ENCODE data around the gene NAA20.

NAA20 gene

DNA sequence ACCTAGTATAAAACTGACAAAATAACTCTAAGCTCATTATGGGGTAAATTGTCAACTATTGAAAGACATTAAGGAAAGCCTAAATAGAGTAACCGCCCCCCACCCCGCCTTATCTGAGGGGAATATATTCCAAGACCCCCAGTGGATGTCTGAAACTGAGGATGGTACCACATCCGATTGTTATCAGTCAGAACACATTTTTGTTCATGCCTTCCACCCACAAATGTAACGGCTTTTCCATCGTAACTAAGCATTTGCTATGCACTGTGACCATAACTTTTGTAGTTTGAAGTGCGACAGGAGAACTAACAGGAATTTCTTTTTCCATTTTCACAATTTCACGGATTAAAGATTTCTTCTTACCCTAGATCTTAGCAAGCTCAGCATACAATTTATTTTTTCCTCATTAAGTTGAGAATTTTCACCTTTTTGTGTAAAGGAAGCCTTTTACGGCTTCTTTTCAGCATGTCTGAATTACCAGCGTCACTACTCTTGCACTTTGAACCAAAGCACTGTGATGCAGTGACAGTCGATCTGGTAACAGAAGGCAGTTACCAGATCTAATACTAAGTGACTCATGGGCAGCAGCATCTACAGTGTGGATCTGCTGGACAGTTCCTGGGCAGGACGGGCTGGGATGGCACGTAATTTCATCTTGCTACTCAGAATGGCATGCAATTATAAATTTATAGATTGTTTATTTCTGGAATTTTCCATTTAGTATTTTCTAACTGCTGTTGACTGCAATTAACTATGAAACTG lies 47.0 kb downstream of the NAA20 start:
- Mint-ChIP-seq H3K4me1 (ENCODE audit: low read depth) (no peaks in the 10 kb centered on the region), H3K27ac (no peak overlapping the region), H3K36me3 (ENCODE audit: low read depth) (no peaks in the 10 kb centered on the region), H3K9me3 (no peaks in the 10 kb centered on the region), H3K4me3 (no peak overlapping the region), H3K27me3 (peaks cover 32% of the 10 kb centered on the region)
- no peak for DNase-seq

DNA sequence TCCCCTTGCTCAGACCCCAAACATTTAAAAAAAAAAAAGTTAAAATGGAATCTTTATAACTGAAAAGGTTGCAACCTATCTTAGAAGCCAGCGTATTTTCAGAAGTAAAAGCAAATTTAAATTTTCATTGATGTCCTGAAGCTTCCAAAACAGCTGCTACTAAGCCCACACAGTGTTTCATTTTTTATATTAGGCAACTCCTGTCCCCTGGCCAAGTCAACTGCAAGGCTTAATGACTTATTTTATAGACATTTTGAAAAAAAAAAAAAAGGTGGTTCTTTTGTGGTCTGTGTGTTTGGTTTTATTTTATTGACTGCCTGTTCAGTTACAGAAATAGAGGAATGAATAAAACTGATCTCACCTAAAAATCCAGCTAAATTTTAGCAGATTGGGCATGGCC lies 48.2 kb downstream of the NAA20 start:
- Mint-ChIP-seq H3K27me3 (peaks cover 32% of the 10 kb centered on the region), H3K9me3 (no peaks in the 10 kb centered on the region), H3K4me1 (ENCODE audit: low read depth) (no peaks in the 10 kb centered on the region), H3K36me3 (ENCODE audit: low read depth) (no peaks in the 10 kb centered on the region), H3K27ac (no peak overlapping the region), H3K4me3 (no peak overlapping the region)
- no peak for DNase-seq

DNA sequence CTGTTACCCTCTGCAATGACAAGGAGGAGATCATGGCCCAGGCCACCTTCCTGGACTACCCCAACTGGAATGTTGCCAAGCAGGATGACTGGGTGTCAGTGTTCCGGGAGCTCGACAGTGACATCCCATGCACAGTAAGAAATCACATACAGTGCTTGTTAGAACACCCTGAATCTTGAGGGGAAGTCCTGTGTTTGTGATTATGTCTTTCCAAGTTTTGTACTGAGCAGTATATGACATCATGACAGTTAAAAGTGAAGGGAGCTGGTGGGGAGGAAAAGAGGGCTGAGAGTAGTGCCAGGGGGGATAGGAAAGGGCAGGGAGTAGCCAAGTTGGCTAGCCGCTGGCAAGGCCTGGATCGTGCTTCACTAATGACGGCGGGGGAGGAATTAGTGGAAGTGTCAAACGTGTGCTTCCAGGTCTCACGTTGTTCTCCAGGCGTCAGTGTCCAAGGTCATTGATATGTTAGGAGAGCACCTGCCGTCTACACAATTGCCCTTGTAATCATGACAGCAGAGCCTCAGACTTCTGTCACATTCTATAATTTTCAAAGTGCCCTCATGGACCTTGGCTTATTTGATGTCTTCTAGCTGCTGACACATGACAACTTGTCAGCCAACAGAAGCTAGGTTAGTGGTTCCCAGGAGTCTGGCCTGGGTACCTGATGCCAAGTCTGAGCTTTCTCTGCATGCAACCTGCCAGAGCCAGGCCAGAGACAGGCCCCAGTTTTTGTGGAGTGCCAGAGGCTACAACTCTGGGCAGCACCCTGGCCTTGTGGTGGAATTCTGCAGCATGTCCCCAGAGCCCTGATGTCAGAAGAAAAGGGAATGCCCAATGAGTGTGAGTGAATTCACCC lies 53.9 kb downstream of the NAA20 start:
- Mint-ChIP-seq H3K27ac (no peak overlapping the region), H3K4me1 (ENCODE audit: low read depth) (no peaks in the 10 kb centered on the region), H3K27me3 (peaks cover 11% of the 10 kb centered on the region), H3K4me3 (no peak overlapping the region), H3K36me3 (ENCODE audit: low read depth) (no peaks in the 10 kb centered on the region), H3K9me3 (no peaks in the 10 kb centered on the region)
- no peak for DNase-seq

DNA sequence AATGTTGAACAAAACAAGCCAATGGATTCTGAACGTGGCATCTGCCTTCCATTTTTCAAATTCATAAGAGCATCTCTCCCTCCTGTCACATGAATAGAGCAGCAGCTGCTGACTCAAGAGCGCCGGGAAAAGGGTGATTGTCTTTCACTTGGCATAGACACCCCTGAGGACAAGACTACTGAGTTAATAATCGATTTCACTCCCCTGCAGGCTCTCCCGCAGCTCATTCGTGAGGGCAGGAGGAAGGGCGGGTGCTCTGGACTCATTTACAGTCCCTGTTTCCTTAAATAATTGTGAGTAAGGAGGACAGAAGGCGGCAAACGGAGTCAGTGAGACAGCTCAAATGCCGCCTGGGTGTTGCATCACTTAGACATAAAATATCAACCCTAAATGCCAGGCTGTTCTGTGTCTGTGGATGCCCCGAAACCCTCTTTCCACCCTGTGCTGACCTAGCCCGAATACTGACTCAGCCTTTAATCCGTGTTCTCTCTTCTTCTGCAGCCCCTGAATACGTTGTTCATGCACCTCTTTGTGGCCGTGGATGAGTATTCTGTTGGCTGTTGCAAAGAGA lies 56.7 kb downstream of the NAA20 start:
- no peak overlapping the region for H3K27ac Mint-ChIP-seq
- H3K27me3 Mint-ChIP-seq, result peaks cover 11% of the 10 kb centered on the region
- H3K36me3 Mint-ChIP-seq (ENCODE audit: low read depth), result no peaks in the 10 kb centered on the region
- no peaks in the 10 kb centered on the region for H3K9me3 Mint-ChIP-seq
- H3K4me3 Mint-ChIP-seq, result no peak overlapping the region
- no peaks in the 10 kb centered on the region for H3K4me1 Mint-ChIP-seq (ENCODE audit: low read depth)
- no peak for DNase-seq

DNA sequence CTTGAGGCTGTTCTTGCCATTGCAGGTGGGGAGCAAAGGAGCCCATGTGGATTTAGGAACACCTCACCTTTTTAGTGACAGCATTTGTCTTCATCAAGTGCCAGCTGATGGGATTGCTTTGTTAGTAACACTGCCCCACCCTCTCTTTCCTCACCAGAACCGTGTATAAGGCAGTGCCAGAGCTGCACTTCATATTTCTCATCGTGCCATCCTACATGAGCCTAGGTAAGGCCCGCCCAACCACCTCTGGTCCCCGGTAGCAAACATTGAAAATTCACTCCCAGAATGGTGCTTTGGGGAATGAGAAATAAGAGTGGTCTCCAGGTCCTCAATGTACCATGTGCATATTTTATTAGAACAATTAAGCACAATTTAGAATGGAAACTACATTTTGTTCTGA lies 57.9 kb downstream of the NAA20 start:
- peaks cover 14% of the 10 kb centered on the region for H3K27me3 Mint-ChIP-seq
- no peaks in the 10 kb centered on the region for H3K4me1 Mint-ChIP-seq (ENCODE audit: low read depth)
- H3K36me3 Mint-ChIP-seq (ENCODE audit: low read depth), result no peaks in the 10 kb centered on the region
- H3K9me3 Mint-ChIP-seq, result no peaks in the 10 kb centered on the region
- H3K4me3 Mint-ChIP-seq, result no peak overlapping the region
- no peak overlapping the region for H3K27ac Mint-ChIP-seq
- no peak for DNase-seq

DNA sequence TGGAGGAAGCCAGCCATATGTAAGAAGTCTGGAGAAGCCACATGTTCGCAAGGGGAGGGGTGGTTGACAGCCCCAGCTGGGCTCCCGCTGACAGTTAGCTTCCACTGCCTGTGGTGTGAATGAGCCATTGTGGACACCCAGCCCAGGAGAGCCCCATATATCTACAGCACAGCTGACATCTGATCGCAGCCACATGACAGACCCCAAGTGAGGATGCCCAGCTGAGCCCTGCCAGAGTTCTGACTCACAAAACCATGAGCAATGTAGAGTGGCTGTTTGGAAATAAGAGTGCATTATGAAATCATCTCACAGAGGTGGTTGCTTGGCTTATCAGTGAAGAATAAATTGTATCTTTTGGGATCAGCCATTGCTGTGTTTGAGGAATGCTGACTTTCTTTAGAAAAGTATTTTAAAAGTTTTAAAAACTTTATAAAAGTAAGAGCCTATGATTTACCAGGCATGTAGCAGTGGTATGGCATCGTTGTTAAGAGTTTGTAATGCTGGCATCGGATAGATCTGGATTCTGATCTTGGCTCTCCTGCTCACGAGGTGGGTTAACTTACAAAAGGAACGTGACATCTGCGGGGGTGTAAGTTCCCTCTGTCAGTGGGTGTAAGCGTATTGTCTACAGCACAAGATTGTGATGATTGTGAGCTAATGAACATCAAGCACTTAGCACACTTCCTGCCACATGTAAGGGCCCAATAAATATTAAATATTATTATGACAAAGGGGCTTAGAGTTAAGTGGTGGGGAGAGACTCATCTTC lies 59.3 kb downstream of the NAA20 start:
- no peaks in the 10 kb centered on the region for H3K9me3 Mint-ChIP-seq
- no peaks in the 10 kb centered on the region for H3K4me1 Mint-ChIP-seq (ENCODE audit: low read depth)
- H3K27ac Mint-ChIP-seq, result no peak overlapping the region
- H3K4me3 Mint-ChIP-seq, result no peak overlapping the region
- peaks cover 16% of the 10 kb centered on the region for H3K27me3 Mint-ChIP-seq
- no peak for DNase-seq
- no peaks in the 10 kb centered on the region for H3K36me3 Mint-ChIP-seq (ENCODE audit: low read depth)

DNA sequence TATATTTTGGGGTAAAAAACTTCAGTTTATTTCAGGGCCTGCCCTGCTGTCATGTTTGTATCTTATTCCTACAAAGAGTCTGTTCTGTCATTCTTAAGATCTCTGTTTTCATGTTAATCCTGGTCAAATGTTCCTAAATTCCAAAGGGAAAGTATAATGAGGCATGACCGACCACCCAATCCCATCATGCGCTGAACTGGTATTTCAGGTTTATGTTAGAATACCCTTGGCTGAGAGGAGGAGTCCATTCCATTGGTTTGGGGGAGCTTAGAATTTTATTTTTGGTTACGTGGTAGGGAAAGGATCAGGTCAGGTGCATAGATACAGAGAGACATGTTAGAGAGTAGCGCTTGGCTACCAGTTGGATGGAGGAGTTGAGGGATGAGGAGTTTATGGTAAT lies 60.9 kb downstream of the NAA20 start:
- H3K4me1 Mint-ChIP-seq (ENCODE audit: low read depth), result no peaks in the 10 kb centered on the region
- H3K36me3 Mint-ChIP-seq (ENCODE audit: low read depth), result no peaks in the 10 kb centered on the region

DNA sequence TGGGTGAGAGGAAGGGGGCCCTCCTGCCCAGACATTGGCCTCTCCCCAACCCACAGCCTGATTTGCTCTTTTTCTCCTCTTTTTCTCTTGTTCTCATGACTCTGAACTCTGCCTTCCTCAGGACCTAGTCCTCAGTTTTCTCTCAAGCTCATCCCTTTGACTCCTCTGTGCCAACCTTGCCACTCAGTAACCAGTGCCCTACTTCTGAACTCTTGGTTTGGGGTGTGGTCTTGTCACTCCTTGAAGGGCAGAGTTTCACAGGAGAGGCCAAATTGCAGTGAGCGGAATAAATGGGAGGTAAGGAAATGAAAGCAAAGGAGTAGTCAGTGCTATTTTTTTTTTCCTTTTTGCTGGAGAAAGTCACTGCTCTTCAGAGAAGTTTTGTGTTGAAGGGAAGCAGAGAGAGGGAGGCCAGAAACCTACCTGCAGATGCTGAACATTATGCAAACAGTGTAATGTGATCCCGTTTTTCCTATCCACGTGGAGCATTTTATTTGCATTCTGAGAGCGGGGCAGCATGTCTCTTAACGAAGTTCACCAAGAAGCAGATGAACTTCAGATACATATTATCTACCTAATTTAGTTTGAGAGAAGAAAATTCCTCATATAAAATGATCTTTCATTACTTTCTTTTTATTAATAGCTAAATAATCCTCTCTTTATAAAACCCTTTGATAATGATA lies 62.1 kb downstream of the NAA20 start:
- peaks cover 22% of the 10 kb centered on the region for H3K27me3 Mint-ChIP-seq
- H3K9me3 Mint-ChIP-seq, result no peaks in the 10 kb centered on the region
- H3K36me3 Mint-ChIP-seq (ENCODE audit: low read depth), result no peaks in the 10 kb centered on the region
- H3K27ac Mint-ChIP-seq, result no peak overlapping the region
- H3K4me3 Mint-ChIP-seq, result no peak overlapping the region
- H3K4me1 Mint-ChIP-seq (ENCODE audit: low read depth), result peaks cover 4% of the 10 kb centered on the region
- no peak for DNase-seq

More for the DNA sequence above, 60.9 kb downstream of the NAA20 start:
- Mint-ChIP-seq H3K4me3 (no peak overlapping the region), H3K27me3 (peaks cover 25% of the 10 kb centered on the region), H3K27ac (no peak overlapping the region), H3K9me3 (no peaks in the 10 kb centered on the region)
- no peak for DNase-seq
